HG02852 (cell line): ENCODE measurements around the gene NFRKB.

Experiments used
- ATAC-seq: cut with Tn5 transposase; IDR thresholded peaks from one replicate; pipeline ENCODE4 v1.9.1; 2021; ENCODE audit warnings: mild to moderate bottlenecking, moderate library complexity; ENCODE audit not compliant: unreplicated experiment

NFRKB gene

GRCh38 chr11:129846508-129847335, 48.7 kb downstream of the NFRKB start:
- ATAC-seq: no peak
